Sigmoid colon (tissue), 3 donors: ENCODE results near the gene PTPRE.

ENCODE experiments used
- POLR2A ChIP-seq, 2 donors: fragments of 450-650 bp; IDR thresholded peaks; one replicate each; pipeline ENCODE4 v1.6.1; 2016; ENCODE audit warnings: antibody characterized with exemption in 2 of 2, mild to moderate bottlenecking in 2 of 2, moderate library complexity in 2 of 2
- TF ChIP-seq, protein P1 (sequence below), 4 experiments: fragments of 450-650 bp in 3 of 4; fragments of 200-600 bp in 1 of 4; IDR thresholded peaks; one replicate each; pipeline ENCODE4 v1.5.1; 2016 to 2019; ENCODE audit warnings: antibody characterized with exemption in 4 of 4, mild to moderate bottlenecking in 3 of 4, moderate library complexity in 2 of 4

GRCh38 chr10:128046953-128047290, 140.0 kb downstream of the PTPRE start:
- TF ChIP-seq POLR2A (IDR thresholded peaks at IDR 0.05): no peak
- TF ChIP-seq, protein P1, sequence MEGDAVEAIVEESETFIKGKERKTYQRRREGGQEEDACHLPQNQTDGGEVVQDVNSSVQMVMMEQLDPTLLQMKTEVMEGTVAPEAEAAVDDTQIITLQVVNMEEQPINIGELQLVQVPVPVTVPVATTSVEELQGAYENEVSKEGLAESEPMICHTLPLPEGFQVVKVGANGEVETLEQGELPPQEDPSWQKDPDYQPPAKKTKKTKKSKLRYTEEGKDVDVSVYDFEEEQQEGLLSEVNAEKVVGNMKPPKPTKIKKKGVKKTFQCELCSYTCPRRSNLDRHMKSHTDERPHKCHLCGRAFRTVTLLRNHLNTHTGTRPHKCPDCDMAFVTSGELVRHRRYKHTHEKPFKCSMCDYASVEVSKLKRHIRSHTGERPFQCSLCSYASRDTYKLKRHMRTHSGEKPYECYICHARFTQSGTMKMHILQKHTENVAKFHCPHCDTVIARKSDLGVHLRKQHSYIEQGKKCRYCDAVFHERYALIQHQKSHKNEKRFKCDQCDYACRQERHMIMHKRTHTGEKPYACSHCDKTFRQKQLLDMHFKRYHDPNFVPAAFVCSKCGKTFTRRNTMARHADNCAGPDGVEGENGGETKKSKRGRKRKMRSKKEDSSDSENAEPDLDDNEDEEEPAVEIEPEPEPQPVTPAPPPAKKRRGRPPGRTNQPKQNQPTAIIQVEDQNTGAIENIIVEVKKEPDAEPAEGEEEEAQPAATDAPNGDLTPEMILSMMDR (IDR thresholded peaks at IDR 0.05): no peak
